VCaP (cell line): ENCODE data around the gene SIM2.

Experiments used
- H3K27ac ChIP-seq: fragments of 450-650 bp; 2 replicates; pipeline ENCODE4 v1.5.1; 2017
- TF ChIP-seq, protein P1 (sequence below): fragments of 450-650 bp; conservative IDR thresholded peaks from 2 replicates; pipeline ENCODE4 v1.5.1; 2017; ENCODE audit warnings: mild to moderate bottlenecking, moderate library complexity

The SIM2 gene

DNA sequence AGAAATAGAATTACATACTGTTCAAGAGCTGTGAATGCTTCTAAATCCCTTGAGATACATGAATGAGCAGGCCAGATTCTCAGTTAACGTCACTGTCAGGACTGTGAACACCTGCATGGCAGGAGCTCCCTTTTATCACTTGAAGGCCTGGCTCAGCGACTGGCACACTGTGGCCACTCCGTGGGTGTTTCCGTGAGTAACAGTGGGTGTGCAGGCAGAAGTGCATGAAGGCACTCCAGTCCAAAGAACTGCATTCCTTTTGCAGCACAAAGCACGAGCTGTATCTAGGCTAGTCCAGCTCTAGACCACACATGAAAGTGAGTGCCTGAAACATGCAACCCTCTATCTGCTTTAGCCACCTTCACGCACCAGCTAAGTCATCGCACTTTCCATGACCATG lies 9.6 kb upstream of the SIM2 start:
- TF ChIP-seq, protein P1, sequence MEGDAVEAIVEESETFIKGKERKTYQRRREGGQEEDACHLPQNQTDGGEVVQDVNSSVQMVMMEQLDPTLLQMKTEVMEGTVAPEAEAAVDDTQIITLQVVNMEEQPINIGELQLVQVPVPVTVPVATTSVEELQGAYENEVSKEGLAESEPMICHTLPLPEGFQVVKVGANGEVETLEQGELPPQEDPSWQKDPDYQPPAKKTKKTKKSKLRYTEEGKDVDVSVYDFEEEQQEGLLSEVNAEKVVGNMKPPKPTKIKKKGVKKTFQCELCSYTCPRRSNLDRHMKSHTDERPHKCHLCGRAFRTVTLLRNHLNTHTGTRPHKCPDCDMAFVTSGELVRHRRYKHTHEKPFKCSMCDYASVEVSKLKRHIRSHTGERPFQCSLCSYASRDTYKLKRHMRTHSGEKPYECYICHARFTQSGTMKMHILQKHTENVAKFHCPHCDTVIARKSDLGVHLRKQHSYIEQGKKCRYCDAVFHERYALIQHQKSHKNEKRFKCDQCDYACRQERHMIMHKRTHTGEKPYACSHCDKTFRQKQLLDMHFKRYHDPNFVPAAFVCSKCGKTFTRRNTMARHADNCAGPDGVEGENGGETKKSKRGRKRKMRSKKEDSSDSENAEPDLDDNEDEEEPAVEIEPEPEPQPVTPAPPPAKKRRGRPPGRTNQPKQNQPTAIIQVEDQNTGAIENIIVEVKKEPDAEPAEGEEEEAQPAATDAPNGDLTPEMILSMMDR, result no peak
- H3K27ac ChIP-seq, result no peak overlapping the region

DNA sequence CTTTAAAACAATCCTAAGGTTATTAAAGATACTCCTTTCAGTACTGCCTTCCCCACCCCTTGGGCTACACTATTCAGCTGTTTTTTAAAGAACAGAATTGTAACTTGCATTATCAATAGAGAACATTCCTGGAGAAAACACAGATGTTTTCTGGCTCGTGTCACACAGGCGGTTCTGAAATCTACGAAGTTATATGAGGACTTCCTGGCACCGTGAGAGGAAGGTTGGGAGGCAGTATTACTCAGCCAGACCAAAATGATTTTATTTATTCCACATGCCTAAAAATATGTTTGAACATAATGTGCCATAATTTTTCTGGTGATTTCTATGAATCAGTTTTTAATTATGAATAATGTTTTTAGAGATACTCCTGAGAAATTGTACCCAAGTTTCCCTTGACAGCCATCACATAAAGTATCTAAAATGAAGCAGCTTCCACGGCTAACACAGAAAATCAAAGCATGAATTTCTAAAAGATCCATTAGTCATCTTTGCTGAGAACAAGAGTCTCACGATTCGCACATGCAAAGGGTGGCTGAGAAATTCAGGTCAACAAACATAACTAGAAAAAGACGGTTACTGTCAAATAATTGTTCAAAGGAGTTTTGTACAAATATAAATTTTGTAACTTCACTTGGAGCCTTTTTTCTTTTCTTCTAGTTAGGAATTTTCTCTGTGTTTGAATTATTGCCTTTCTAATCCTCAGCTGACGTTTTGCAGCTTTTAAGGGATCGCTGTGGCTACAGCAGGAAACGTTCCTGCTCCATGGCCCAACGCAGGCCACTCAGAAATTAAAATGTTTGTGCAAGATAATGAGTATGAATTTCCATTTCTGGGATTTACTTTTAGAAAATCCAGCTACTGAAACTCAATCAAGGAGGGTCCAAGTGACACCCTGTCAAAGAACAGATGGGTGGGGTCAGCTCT lies 8.0 kb upstream of the SIM2 start:
- TF ChIP-seq, protein P1, result no peak
- no peak overlapping the region for H3K27ac ChIP-seq

DNA sequence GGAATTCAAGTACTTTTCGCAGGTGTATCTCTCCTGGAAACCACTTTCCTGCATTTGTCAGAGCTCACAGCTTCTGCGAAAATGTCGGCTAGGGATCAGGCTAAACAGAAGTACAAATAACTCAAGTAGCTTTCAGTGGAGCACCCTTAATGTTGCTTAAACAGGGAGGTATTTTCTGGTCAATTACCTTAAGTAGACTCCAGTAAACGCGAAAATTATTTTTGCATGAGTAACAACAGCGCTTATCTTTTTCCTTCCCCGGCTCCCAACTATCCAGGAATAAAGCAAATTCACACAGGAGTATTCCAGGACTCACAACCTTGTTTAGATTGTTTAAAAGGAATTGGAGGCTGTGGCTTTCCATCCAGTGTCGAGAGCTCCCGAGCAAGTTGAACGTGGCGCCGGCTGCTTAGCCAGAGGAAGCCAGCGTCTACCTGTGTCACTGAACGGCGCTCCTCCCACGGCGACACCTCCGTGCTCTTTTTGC lies 7.3 kb upstream of the SIM2 start:
- TF ChIP-seq, protein P1, result no peak
- H3K27ac ChIP-seq, result no peak overlapping the region

DNA sequence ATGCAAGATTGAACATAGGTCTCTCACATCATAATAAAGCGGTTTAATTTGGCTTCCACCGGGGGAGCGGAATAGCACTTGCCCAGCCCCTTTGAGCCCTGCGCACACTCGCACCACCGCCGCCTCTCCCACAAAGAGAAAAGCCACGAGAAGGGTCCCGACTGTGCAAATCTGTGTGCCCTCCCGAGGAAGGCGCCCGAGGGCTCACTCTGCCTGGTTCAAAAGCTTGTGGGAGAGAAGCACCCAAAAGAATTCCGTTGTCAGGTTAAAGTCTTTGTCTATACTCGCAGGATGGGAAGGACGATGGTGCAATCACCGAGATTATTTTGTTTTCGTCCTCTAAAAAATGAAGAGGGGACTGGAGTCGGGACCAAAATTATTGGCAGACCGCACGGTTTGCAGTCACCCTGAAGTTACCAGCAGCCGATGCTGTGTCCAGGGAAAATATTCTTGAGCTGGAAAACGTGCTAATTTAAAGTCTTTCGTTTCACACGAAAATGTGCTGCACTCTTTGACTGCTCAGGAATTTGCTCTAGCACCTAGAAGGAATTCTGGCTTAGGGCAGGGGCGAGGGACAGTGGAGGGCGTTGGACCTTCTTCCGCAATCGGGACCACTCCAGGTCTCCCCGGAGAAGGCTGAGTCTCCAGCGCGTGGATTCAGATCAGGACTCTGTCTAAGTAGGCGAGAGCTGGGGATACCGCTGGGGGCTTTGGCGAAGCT lies 6.6 kb upstream of the SIM2 start:
- TF ChIP-seq, protein P1, result no peak
- H3K27ac ChIP-seq, result no peak overlapping the region

DNA sequence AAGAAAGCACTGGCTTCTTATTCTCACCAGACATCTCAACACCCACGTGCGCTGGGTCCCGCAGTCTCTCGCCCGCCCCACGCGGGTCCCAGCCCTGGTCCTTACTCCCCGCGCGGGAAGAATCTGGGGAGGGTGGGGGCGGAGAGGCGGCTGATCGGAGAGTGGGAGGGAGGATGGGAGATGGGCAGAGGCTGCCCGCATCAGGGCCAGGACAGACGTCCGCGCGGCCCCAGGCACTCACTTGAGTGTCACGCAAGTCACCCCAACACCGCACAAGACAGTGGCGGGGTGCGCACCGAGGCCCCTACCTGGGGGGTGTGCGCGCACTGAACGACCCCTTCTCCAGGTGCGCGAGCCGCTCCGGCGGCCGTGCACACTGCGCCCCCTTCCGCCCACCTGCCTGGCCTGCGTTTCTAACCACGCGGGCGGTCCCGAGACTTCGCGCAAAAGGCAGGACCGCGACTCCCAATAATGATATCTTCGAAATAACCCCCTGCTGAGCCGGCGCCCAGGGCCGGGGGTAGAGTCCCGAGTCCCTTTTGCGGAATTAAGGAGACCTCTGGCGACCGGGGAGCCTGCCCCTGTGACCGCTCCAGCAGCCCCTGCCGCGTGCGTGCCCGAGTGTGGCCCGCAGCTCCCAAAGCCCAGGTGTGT lies 6.0 kb upstream of the SIM2 start:
- TF ChIP-seq, protein P1, result no peak
- H3K27ac ChIP-seq, result no peak overlapping the region

DNA sequence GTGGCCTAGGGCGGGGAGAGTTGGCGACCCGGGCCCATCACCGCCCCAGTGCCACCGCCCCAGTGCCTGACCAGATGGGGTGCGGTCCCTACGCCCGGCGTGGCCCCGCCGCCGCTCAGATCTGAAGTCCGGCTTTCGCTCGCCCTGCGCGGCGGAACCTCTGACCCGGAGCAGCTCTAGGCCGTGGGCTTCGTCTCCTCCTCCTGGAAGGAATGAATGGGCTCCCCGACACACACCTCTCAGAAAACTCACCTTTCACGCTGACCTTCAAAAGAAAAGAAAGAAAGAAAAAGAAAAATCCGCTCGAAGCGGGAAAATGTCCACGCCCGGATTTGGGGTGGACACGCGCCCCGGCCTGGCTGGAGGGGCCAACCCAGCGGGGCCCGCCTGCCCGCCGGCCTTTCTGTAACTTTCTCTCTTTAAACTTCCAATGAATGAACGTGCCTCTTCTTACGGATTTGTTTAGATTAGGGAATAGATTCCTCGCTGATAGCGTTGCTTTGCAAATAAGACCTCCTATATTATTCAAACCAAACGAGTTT lies 5.4 kb upstream of the SIM2 start:
- TF ChIP-seq, protein P1, result no peak
- no peak overlapping the region for H3K27ac ChIP-seq
